ENCODE measurements around the gene PARG.
"Not testable (repeated sequence)": the region's sequence is repeated elsewhere in the genome, so short reads cannot be mapped to it uniquely, and the experiment has no call there.

The PARG gene

GRCh38 chr10:49900406-49900805 is 41.4 kb downstream of the PARG start:
- not testable (repeated sequence) for DNase-seq

- not testable (repeated sequence) for DNase-seq
These were observed 41.8 kb downstream of the PARG start for GRCh38 chr10:49899999-49900398.

- DNase-seq = not testable (repeated sequence)
These were observed 51.8 kb downstream of the PARG start for GRCh38 chr10:49890025-49890424.

GRCh38 chr10:49884739-49885331 is 57.0 kb downstream of the PARG start:
- DNase-seq = not testable (repeated sequence)

- DNase-seq = not testable (repeated sequence)
These were observed 58.0 kb downstream of the PARG start for GRCh38 chr10:49883852-49884251.

GRCh38 chr10:49882327-49882726 is 59.5 kb downstream of the PARG start:
- not testable (repeated sequence) for DNase-seq

GRCh38 chr10:49872740-49873139 is 69.1 kb downstream of the PARG start:
- not testable (repeated sequence) for DNase-seq

- DNase-seq = not testable (repeated sequence)
These were observed 70.4 kb downstream of the PARG start for GRCh38 chr10:49871462-49871861.

GRCh38 chr10:49859933-49860332 is 81.9 kb downstream of the PARG start:
- DNase-seq = not testable (repeated sequence)

GRCh38 chr10:49858697-49859382 is 83.0 kb downstream of the PARG start:
- not testable (repeated sequence) for DNase-seq

- DNase-seq = not testable (repeated sequence)
These were observed 92.3 kb downstream of the PARG start for GRCh38 chr10:49849520-49849919.

GRCh38 chr10:49844775-49845595 is 96.8 kb downstream of the PARG start:
- DNase-seq = no peak

GRCh38 chr10:49842333-49842628 is 99.5 kb downstream of the PARG start:
- not testable (repeated sequence) for DNase-seq

GRCh38 chr10:49841615-49842332 is 100.1 kb downstream of the PARG start:
- no peak for DNase-seq

GRCh38 chr10:49837685-49838084 is 104.1 kb downstream of the PARG start:
- no peak for DNase-seq

GRCh38 chr10:49837051-49837478 is 104.8 kb downstream of the PARG start:
- no peak for DNase-seq

- DNase-seq = no peak
These were observed 106.9 kb downstream of the PARG start for GRCh38 chr10:49834976-49835375.

- no peak for DNase-seq
These were observed 107.6 kb downstream of the PARG start for GRCh38 chr10:49834201-49834600.

GRCh38 chr10:49833168-49833567 is 108.7 kb downstream of the PARG start:
- no peak for DNase-seq

GRCh38 chr10:49831352-49832035 is 110.3 kb downstream of the PARG start:
- no peak for DNase-seq

- DNase-seq = no peak
These were observed 111.0 kb downstream of the PARG start for GRCh38 chr10:49830846-49831245.

GRCh38 chr10:49830016-49830415 is 111.8 kb downstream of the PARG start:
- no peak for DNase-seq

- DNase-seq = no peak
These were observed 114.5 kb downstream of the PARG start for GRCh38 chr10:49827297-49827696.
